ENCODE data around the gene SMIM27. TPM values are rescaled to one million over a fixed set of nuclear protein-coding genes. Genes with fewer than 3 reads are reported as not detected.

Gene SMIM27
- total and polyA plus RNA-seq, 2 of the 8 experiments (the other 6 are each of a cell fraction or from before 2014, with no cell fraction given) = 3.6 to 18.1 TPM

Other genes with a start within 250 kb of the SMIM27 start
- gene ACO1, start 167.7 kb upstream of the SMIM27 start, total RNA-seq (2021; fragmentation: NEBNext Ultra II Directional; extraction: Animal tissue kit (Norgen Biotek cat#: 25700)) = 45.4 and 49.8 TPM in 2 replicates
- gene ACO1, start 167.7 kb upstream of the SMIM27 start, polyA plus RNA-seq (2011; rRNA removed) = 29.3 and 39.3 TPM in 2 replicates
- 6.6 and 6.7 TPM in 2 replicates for gene RIGI, start 26.1 kb upstream of the SMIM27 start, total RNA-seq (2021; fragmentation: NEBNext Ultra II Directional; extraction: Animal tissue kit (Norgen Biotek cat#: 25700))
- 1.5 and 3.1 TPM in 2 replicates for gene RIGI, start 26.1 kb upstream of the SMIM27 start, polyA plus RNA-seq (2011; rRNA removed)
- gene TOPORS, start 259 bp downstream of the SMIM27 start, total RNA-seq (2021; fragmentation: NEBNext Ultra II Directional; extraction: Animal tissue kit (Norgen Biotek cat#: 25700)) = 26.9 and 30.7 TPM in 2 replicates
- 7.9 and 10.3 TPM in 2 replicates for gene TOPORS, start 259 bp downstream of the SMIM27 start, polyA plus RNA-seq (2011; rRNA removed)
- 61.4 and 62.5 TPM in 2 replicates for gene NDUFB6, start 20.8 kb downstream of the SMIM27 start, total RNA-seq (2021; fragmentation: NEBNext Ultra II Directional; extraction: Animal tissue kit (Norgen Biotek cat#: 25700))
- 43.6 and 55.8 TPM in 2 replicates for gene NDUFB6, start 20.8 kb downstream of the SMIM27 start, polyA plus RNA-seq (2011; rRNA removed)
- not detected in 2 replicates for gene TAF1L, start 83.3 kb downstream of the SMIM27 start, total RNA-seq (2021; fragmentation: NEBNext Ultra II Directional; extraction: Animal tissue kit (Norgen Biotek cat#: 25700))
- gene TAF1L, start 83.3 kb downstream of the SMIM27 start, polyA plus RNA-seq (2011; rRNA removed) = 0.02 TPM in 1 of 2 replicates, not detected in the other
- 0.36 and 0.67 TPM in 2 replicates for gene TMEM215, start 231.2 kb downstream of the SMIM27 start, total RNA-seq (2021; fragmentation: NEBNext Ultra II Directional; extraction: Animal tissue kit (Norgen Biotek cat#: 25700))
- gene TMEM215, start 231.2 kb downstream of the SMIM27 start, polyA plus RNA-seq (2011; rRNA removed) = 0.27 and 0.33 TPM in 2 replicates

Measured in H1 (cell line).